A549 (cell line): ENCODE measurements around the gene PFKFB3.
A peak's percentile ranks its signal among the peaks of the same experiment; 100 is the strongest.

Experiments
- CEBPB ChIP-seq, 2 experiments: fragments of >200 bp in 1 of 2; sonication (Bioruptor Twin) in 1 of 2; formaldehyde crosslinking in 1 of 2; IDR thresholded peaks; 2 replicates each; pipeline ENCODE4 v1.6.1; 2012 to 2016
- JUN ChIP-seq, 2 experiments: fragments of >200 bp; sonication (Bioruptor Twin); formaldehyde crosslinking; IDR thresholded peaks; 2 replicates in 1 of 2; 3 replicates in 1 of 2; pipeline ENCODE4 v1.6.1; 2016 to 2017
- MAFK ChIP-seq: fragments of 450-650 bp; IDR thresholded peaks from 2 replicates; pipeline ENCODE4 v1.6.1; 2014; ENCODE audit not compliant: partially characterized antibody
- MYC ChIP-seq: IDR thresholded peaks from 2 replicates; pipeline ENCODE4 v1.6.1; 2012; ENCODE audit warnings: mild to moderate bottlenecking, inconsistent platforms, low read length, improper control_type of control experiment, borderline replicate concordance
- POLR2AphosphoS2 ChIP-seq: conservative IDR thresholded peaks from 2 replicates; pipeline ENCODE4 v1.6.1; 2012; ENCODE audit warnings: low read length, improper control_type of control experiment, inconsistent platforms
- RCOR1 ChIP-seq: fragments of 150-350 bp; IDR thresholded peaks from 2 replicates; pipeline ENCODE4 v1.6.1; 2014; ENCODE audit warnings: antibody characterized with exemption, low read length, low read depth
- TF ChIP-seq, protein P1 (sequence below): IDR thresholded peaks from 2 replicates; pipeline ENCODE4 v1.6.1; 2012
- TF ChIP-seq, protein P2 (sequence below): fragments of >200 bp; sonication (Bioruptor Twin); formaldehyde crosslinking; IDR thresholded peaks from 3 replicates; pipeline ENCODE4 v1.5.1; 2016
- TF ChIP-seq, protein P3 (sequence below): IDR thresholded peaks from 2 replicates; pipeline ENCODE4 v1.6.1; 2012

DNA sequence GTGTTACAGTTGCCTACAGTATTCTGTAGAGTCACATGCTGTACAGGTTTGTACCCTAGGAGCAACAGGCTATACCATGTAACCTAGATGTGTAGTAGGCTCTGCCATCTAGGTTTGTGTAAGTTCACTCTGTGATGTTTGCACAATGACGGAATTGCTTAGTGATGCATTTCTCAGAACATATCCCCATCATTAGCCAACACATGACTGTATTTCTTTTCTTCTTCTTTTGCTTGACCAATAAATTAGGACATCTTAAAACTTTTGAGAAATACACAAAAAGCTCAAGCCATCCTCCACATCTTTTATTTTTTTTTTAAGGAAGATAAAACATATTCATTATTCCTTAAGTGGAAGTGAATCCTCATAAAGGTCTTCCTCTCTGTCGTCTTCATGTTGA, 5.4 kb upstream of the PFKFB3 start:
- TF ChIP-seq, protein P1, sequence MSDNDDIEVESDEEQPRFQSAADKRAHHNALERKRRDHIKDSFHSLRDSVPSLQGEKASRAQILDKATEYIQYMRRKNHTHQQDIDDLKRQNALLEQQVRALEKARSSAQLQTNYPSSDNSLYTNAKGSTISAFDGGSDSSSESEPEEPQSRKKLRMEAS: no peak
- no peak for TF ChIP-seq POLR2AphosphoS2
- TF ChIP-seq MAFK: peak; percentile 80
- TF ChIP-seq, protein P2, sequence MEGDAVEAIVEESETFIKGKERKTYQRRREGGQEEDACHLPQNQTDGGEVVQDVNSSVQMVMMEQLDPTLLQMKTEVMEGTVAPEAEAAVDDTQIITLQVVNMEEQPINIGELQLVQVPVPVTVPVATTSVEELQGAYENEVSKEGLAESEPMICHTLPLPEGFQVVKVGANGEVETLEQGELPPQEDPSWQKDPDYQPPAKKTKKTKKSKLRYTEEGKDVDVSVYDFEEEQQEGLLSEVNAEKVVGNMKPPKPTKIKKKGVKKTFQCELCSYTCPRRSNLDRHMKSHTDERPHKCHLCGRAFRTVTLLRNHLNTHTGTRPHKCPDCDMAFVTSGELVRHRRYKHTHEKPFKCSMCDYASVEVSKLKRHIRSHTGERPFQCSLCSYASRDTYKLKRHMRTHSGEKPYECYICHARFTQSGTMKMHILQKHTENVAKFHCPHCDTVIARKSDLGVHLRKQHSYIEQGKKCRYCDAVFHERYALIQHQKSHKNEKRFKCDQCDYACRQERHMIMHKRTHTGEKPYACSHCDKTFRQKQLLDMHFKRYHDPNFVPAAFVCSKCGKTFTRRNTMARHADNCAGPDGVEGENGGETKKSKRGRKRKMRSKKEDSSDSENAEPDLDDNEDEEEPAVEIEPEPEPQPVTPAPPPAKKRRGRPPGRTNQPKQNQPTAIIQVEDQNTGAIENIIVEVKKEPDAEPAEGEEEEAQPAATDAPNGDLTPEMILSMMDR: no peak
- no peak for TF ChIP-seq JUN (IDR thresholded peaks at IDR 0.05)
- TF ChIP-seq, protein P3, sequence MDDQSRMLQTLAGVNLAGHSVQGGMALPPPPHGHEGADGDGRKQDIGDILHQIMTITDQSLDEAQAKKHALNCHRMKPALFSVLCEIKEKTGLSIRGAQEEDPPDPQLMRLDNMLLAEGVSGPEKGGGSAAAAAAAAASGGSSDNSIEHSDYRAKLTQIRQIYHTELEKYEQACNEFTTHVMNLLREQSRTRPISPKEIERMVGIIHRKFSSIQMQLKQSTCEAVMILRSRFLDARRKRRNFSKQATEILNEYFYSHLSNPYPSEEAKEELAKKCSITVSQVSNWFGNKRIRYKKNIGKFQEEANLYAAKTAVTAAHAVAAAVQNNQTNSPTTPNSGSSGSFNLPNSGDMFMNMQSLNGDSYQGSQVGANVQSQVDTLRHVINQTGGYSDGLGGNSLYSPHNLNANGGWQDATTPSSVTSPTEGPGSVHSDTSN: no peak
- no peak for TF ChIP-seq CEBPB (IDR thresholded peaks at IDR 0.05)
- TF ChIP-seq RCOR1: no peak
- TF ChIP-seq MYC: no peak
